ENCODE results near the gene HOXD4. TPM values are rescaled to one million over a fixed set of nuclear protein-coding genes. Genes with fewer than 3 reads are reported as not detected.

HOXD4 gene
- total RNA-seq, 2 donors from 2014 or later, result 1.6 to 3.6 TPM

DNA sequence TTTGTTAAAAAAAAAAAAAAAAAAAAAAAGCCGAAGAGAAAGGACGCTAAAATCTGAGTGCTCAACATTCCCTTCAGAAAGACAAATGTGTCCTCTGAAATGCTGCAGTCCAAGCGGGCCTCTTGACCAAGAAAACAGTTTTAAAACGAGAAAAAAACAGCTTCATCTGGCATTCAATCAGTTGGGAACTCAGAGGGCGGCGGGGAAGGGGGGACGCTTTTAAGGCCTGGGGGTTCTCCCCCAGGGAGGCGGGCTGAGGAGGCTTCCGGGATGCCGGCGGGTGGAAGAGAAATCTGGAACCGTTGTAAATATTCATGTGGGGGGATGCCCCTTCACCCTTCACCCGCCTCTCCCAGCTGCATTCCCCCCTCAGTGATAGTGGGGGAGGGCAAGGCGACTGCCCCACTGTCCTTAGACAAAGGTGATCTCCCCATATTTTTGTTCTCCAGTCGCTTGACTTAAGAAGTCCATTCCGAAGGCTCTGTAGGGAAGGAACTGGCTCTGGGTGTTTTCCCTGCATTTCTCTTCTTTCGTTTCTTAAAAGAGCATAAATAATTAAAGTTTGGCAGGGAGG is 47.5 kb upstream of the HOXD4 start:
- no peak overlapping the region for H3K9ac ChIP-seq (ENCODE audit: low read depth in 2 of 2, low read length in 2 of 2)
- intact Hi-C loops (cut with DNase I), result no loop called here
- peaks cover 3% of the 10 kb centered on the region for H3K4me1 ChIP-seq
- no peaks in the 10 kb centered on the region for H3K9me3 ChIP-seq
- peak overlapping the region; percentile 26 for H3K4me3 ChIP-seq
- DNase-seq, result no peak
- no peaks in the 10 kb centered on the region for H3K36me3 ChIP-seq
- H3K27ac ChIP-seq, result peak overlapping the region; percentile 63
- H3K27me3 ChIP-seq, result peaks cover 91% of the 10 kb centered on the region
- TF ChIP-seq CTCF (IDR thresholded peaks at IDR 0.05), result no peak

GRCh38 chr2:176104316-176105077 is 46.9 kb upstream of the HOXD4 start:
- TF ChIP-seq CTCF (IDR thresholded peaks at IDR 0.05), result no peak
- no peak for DNase-seq
- H3K27ac ChIP-seq, result peak overlapping the region; percentile 63
- peak overlapping the region; percentile 55 to 79 for H3K9ac ChIP-seq (ENCODE audit: low read depth in 2 of 2, low read length in 2 of 2)
- intact Hi-C loops (cut with DNase I), result no loop called here
- no peaks in the 10 kb centered on the region for H3K9me3 ChIP-seq
- no peaks in the 10 kb centered on the region for H3K36me3 ChIP-seq
- peaks cover 3% of the 10 kb centered on the region for H3K4me1 ChIP-seq
- peaks cover 91% of the 10 kb centered on the region for H3K27me3 ChIP-seq
- H3K4me3 ChIP-seq, result peak overlapping the region; percentile 26

- H3K9me3 ChIP-seq, result no peaks in the 10 kb centered on the region
- intact Hi-C loops (cut with DNase I), result no loop called here
- H3K4me1 ChIP-seq, result peaks cover 3% of the 10 kb centered on the region
- H3K9ac ChIP-seq (ENCODE audit: low read depth in 2 of 2, low read length in 2 of 2), result peak overlapping the region; percentile 55 to 79
- no peaks in the 10 kb centered on the region for H3K36me3 ChIP-seq
- H3K27me3 ChIP-seq, result peaks cover 91% of the 10 kb centered on the region
- peak overlapping the region; percentile 63 for H3K27ac ChIP-seq
- TF ChIP-seq CTCF (IDR thresholded peaks at IDR 0.05), result no peak
- H3K4me3 ChIP-seq, result peak overlapping the region; percentile 26
- no peak for DNase-seq
Measured at GRCh38 chr2:176105078-176105729, 46.1 kb upstream of the HOXD4 start.

DNA sequence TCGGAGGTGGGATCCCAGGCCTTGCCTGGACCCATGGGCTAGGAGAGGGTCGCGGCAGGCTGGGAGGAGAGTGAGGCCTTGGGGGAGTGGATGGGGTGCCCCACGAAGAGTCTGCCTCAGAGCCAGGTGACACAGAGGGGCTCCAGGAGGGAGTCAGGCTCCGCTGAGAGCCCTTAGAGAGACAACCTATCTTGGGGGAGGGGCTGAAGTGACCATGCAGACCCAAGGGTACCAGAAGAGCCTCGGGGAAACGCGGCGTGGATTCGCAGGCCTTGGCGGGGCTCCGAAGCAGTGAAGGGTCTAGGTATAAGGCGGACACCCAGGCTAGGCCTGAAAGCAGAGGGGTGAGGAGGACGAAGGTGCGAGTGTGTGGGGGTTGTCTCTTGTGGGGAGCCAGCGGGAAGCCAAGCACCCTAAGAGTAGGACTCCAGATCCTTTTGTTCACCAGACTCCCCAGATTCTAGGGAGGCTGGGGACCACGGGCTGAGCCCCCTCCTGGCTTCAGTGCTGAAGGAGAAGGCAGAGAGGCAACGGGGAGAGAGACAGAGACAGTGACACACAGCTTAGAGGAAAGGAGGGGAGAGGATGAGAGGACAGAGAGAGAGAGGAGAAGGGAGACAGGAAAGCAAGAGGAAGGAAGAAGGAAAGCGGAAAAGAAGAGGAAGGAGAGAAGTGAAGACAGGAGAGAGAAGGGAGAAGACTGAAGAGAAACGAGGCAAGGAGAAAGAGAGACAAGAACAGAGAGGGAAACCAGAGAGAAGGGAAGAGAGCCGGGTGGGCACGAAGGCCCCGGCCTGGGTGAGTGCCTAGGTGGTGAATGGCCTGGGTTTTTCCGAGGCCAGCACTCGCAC is 45.4 kb upstream of the HOXD4 start:
- Histone ChIP-seq H3K36me3 (no peaks in the 10 kb centered on the region), H3K4me3 (peak overlapping the region; percentile 27), H3K4me1 (peaks cover 3% of the 10 kb centered on the region), H3K27me3 (peaks cover 90% of the 10 kb centered on the region), H3K9ac (ENCODE audit: low read depth in 2 of 2, low read length in 2 of 2) (peak overlapping the region; percentile 57 to 79), H3K9me3 (no peaks in the 10 kb centered on the region), H3K27ac (peak overlapping the region; percentile 62)
- no peak for DNase-seq
- no peak for TF ChIP-seq CTCF (IDR thresholded peaks at IDR 0.05)
- intact Hi-C loops (cut with DNase I), result no loop called here
